Muscle layer of colon (tissue), 2 donors: ENCODE results near the gene ATP2A3.
A peak's percentile ranks its signal among the peaks of the same experiment; 100 is the strongest.

Experiments
- H3K27ac ChIP-seq: one replicate; pipeline ENCODE4 v1.7.0; 2013; ENCODE audit warnings: low read depth, mild to moderate bottlenecking, low read length, moderate library complexity
- H3K27me3 ChIP-seq, 2 donors: one replicate each; pipeline ENCODE4 v1.7.0; 2013; ENCODE audit warnings: low read length in 2 of 2, mild to moderate bottlenecking in 2 of 2; ENCODE audit not compliant: insufficient read depth in 2 of 2, control insufficient read depth in 1 of 2
- H3K36me3 ChIP-seq: one replicate; pipeline ENCODE4 v1.7.0; 2013; ENCODE audit warnings: mild to moderate bottlenecking, low read length; ENCODE audit not compliant: insufficient read depth
- H3K4me1 ChIP-seq: one replicate; pipeline ENCODE4 v1.7.0; 2013; ENCODE audit warnings: mild to moderate bottlenecking, low read length; ENCODE audit not compliant: insufficient read depth
- H3K4me3 ChIP-seq, 2 donors: one replicate each; pipeline ENCODE4 v1.7.0; 2013; ENCODE audit warnings: low read length in 2 of 2, low read depth in 1 of 2, mild to moderate bottlenecking in 1 of 2, moderate library complexity in 1 of 2
- H3K9ac ChIP-seq: one replicate; pipeline ENCODE4 v1.7.0; 2013; ENCODE audit warnings: low read length
- H3K9me3 ChIP-seq: one replicate; pipeline ENCODE4 v1.7.0; 2013; ENCODE audit warnings: mild to moderate bottlenecking, low read length
- donor health status: abdominal sarcoma.
- donor health status: Adenocarcinoma of cecum.

The ATP2A3 gene

GRCh38 chr17:3964203-3965117 is at the start of gene ATP2A3:
TSS of gene ATP2A3 (minus strand) at chr17:3964437. CDS start at chr17:3964291, 146 bp downstream.
- H3K4me3 ChIP-seq: peak within 1 kb of the TSS; percentile 38 to 50
- no peak within 1 kb of the TSS for H3K27ac ChIP-seq
- H3K4me1 ChIP-seq: peaks cover 4% of the 10 kb centered on the region
- H3K36me3 ChIP-seq: no peaks in the 10 kb centered on the region
- peaks cover 17 to 25% of the 10 kb centered on the region in 2 donors for H3K27me3 ChIP-seq
- no peaks in the 10 kb centered on the region for H3K9me3 ChIP-seq
- no peak within 1 kb of the TSS for H3K9ac ChIP-seq

GRCh38 chr17:4010754-4011153 is 46.5 kb upstream of the ATP2A3 start:
- no peaks in the 10 kb centered on the region for H3K4me1 ChIP-seq
- H3K27ac ChIP-seq: no peak overlapping the region
- no peaks in the 10 kb centered on the region for H3K27me3 ChIP-seq
- H3K9ac ChIP-seq: no peak overlapping the region
- H3K4me3 ChIP-seq: no peak overlapping the region
- peaks cover 83% of the 10 kb centered on the region for H3K36me3 ChIP-seq
- no peaks in the 10 kb centered on the region for H3K9me3 ChIP-seq

- Histone ChIP-seq H3K4me3 (no peak overlapping the region), H3K9me3 (no peaks in the 10 kb centered on the region), H3K9ac (no peak overlapping the region), H3K27ac (no peak overlapping the region), H3K36me3 (peaks cover 75% of the 10 kb centered on the region), H3K4me1 (peaks cover 4% of the 10 kb centered on the region), H3K27me3 (no peaks in the 10 kb centered on the region)
Observed at GRCh38 chr17:4009186-4009785, 45.0 kb upstream of the ATP2A3 start.

DNA sequence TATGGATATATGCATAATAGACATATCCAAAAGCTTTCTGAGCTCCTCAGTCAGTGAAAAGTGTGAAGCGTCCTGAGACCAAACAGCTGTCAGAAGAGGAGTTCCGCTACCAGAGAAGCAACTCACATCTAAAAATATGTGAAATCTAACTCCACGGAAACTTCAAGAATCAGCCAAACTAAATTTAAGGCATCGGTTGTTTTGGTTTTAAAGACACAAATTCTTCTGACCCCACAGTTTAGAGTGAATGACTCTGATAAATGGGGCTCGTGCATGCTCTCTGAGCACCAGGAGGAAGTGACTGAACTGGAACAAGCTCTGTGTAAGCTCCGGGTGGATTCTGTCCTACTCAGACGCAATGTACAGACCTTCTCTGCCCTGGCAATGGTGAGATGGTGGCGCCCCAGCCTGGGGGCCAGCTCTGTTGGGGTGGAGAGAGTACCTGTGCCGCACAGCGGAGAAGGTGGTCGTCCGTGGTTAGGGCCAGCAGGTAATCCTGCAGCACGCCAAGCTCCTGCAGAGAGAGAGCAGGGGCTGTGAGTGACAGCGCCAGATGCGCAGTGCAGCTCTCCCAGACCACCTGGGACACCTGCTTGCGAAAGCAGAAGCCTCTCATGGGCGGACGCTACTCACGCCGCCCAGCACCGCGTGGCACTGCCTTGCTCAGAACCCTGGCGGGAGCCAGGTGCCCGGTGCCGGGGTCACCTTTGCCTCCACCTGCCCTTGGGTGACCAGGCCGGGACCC is 44.4 kb upstream of the ATP2A3 start:
- H3K36me3 ChIP-seq: peaks cover 68% of the 10 kb centered on the region
- H3K27ac ChIP-seq: no peak overlapping the region
- H3K9ac ChIP-seq: no peak overlapping the region
- H3K27me3 ChIP-seq: no peaks in the 10 kb centered on the region
- H3K4me1 ChIP-seq: peaks cover 4% of the 10 kb centered on the region
- H3K4me3 ChIP-seq: no peak overlapping the region
- no peaks in the 10 kb centered on the region for H3K9me3 ChIP-seq

GRCh38 chr17:4008082-4008435 is 43.8 kb upstream of the ATP2A3 start:
- Histone ChIP-seq H3K4me3 (no peak overlapping the region), H3K4me1 (peaks cover 4% of the 10 kb centered on the region), H3K36me3 (peaks cover 63% of the 10 kb centered on the region), H3K9me3 (no peaks in the 10 kb centered on the region), H3K27ac (no peak overlapping the region), H3K9ac (no peak overlapping the region), H3K27me3 (no peaks in the 10 kb centered on the region)

GRCh38 chr17:4007346-4008081 is 43.3 kb upstream of the ATP2A3 start:
- Histone ChIP-seq H3K27me3 (no peaks in the 10 kb centered on the region), H3K4me3 (no peak overlapping the region), H3K9me3 (no peaks in the 10 kb centered on the region), H3K9ac (no peak overlapping the region), H3K36me3 (peaks cover 60% of the 10 kb centered on the region), H3K4me1 (peaks cover 4% of the 10 kb centered on the region), H3K27ac (no peak overlapping the region)

GRCh38 chr17:4006745-4007211 is 42.5 kb upstream of the ATP2A3 start:
- Histone ChIP-seq H3K9ac (no peak overlapping the region), H3K9me3 (no peaks in the 10 kb centered on the region), H3K4me3 (no peak overlapping the region), H3K4me1 (peaks cover 4% of the 10 kb centered on the region), H3K27ac (no peak overlapping the region), H3K27me3 (no peaks in the 10 kb centered on the region), H3K36me3 (peaks cover 53% of the 10 kb centered on the region)

DNA sequence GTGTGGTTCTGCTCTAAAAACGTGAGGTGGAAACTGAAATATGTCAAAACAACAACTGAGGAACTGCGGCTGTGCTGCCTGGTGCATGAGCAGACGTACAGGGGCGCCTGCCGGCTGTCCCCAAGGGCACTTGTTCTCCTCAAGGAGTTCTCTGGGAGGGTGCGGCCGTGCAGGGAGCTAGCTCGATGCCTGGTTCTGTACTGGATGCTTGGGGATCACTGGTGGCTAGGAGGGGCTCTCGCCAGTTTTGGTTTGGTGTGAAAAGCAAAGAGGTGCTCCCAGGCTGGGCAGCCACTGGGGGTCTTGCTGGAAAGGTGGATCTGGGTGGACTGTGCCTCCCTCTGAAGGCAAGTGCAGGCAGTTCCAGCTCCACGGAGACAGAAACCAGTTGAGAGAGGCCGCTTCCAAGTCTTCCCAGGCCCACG is 41.9 kb upstream of the ATP2A3 start:
- Histone ChIP-seq H3K27me3 (no peaks in the 10 kb centered on the region), H3K36me3 (peaks cover 52% of the 10 kb centered on the region), H3K4me3 (no peak overlapping the region), H3K4me1 (peaks cover 4% of the 10 kb centered on the region), H3K27ac (no peak overlapping the region), H3K9ac (no peak overlapping the region), H3K9me3 (no peaks in the 10 kb centered on the region)

DNA sequence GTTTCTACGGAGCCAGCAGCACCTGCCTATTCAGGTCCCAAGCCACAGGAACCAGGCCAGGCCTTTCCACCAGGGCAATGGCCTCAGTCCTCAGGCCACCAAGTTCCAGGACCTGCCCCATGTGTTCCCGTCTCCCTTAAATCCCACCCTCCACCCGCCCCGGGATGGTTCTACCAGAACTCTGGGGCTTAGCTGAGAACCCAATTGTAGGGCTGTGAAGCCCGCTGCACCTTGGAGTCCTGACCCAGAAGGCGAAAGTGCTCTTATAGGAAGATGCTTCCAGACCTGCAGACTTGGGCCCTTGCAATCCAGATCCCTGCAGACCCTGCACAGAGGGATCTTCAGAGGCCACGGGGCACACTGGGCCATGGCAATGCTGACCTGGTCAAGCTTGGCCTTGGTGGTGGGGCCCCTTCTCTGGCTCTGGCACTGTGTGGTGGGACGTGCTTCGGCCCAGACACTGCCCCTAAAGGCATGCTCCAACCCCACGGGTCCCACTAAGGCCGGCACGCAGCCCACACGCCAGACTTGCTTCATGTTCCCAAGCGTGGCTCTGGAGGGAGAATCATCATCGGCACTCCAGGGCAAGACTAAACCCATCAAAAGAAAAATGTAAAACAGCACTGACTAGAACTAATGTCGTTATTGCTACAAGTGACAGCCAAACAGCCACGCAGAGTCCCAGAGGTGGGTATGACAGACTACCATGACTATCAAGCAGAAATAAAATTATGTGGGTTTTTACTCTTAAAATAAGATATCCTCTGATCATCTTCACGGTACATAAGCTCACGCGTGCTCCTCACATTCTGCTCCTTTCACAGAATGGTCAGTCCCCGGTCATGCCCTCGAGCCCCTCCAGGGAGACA is 41.3 kb upstream of the ATP2A3 start:
- Histone ChIP-seq H3K4me3 (no peak overlapping the region), H3K27me3 (no peaks in the 10 kb centered on the region), H3K9ac (no peak overlapping the region), H3K27ac (no peak overlapping the region), H3K4me1 (peaks cover 4% of the 10 kb centered on the region), H3K9me3 (no peaks in the 10 kb centered on the region), H3K36me3 (peaks cover 46% of the 10 kb centered on the region)

DNA sequence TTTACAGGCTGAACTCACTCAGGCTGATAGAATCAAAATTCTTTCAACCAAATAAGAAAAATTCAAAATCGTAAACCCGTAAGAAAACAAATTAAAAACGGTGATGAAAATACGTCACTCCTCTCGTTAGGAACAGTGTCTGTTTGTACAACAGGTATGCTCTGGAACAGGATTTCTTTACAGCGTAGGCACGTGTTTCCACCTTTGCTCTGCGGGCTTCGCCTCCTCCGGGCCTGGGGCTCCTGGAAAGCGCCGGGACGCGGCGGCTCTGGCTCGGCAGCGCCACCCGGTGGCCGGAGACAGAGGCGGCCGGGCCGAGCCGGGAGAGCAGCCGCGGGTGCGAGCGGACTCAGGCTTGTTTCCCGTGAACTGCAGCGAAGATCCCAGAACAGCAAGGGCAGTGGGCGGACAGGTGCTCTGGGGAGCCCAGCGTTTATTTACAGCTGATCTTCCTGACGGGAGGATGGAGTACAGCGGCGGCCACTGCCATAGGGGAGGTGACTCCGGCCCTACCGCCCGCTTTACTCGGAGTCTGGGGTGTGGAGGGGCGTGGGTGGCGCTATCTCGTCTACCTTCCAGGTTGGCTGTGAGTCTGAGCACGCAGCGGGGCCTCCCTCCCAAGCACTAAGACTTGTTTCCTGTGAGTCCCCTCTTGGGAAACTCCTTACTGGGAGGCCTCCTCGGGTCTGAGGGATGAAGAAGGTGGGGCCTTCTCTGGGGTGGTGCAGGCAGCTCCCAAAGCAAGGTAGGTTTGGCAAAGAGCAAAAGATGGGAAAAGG is 40.5 kb upstream of the ATP2A3 start:
- peaks cover 0 to 3% of the 10 kb centered on the region in 2 donors for H3K27me3 ChIP-seq
- no peak overlapping the region for H3K27ac ChIP-seq
- peaks cover 4% of the 10 kb centered on the region for H3K4me1 ChIP-seq
- H3K36me3 ChIP-seq: peaks cover 43% of the 10 kb centered on the region
- H3K9ac ChIP-seq: no peak overlapping the region
- H3K9me3 ChIP-seq: no peaks in the 10 kb centered on the region
- H3K4me3 ChIP-seq: no peak overlapping the region
